Heart left ventricle (tissue), 13 donors: ENCODE measurements around the gene EHMT1.

Experiments
- POLR2A ChIP-seq, 2 donors: fragments of 450-650 bp; IDR thresholded peaks; one replicate each; pipeline ENCODE4 v1.6.1; 2017; ENCODE audit warnings: antibody characterized with exemption in 2 of 2, mild to moderate bottlenecking in 2 of 2, moderate library complexity in 2 of 2
- TF ChIP-seq, protein P1 (sequence below), 12 donors: fragments of 200-600 bp; sonication (generic) in 4 of 12; IDR thresholded peaks; one replicate each; pipeline versions ENCODE4 v1.5.0 to v1.8.0; 2018 to 2022; ENCODE audit warnings: antibody characterized with exemption in 12 of 12, mild to moderate bottlenecking in 5 of 12
- donor health status: ischemic (EF 13 %, LVEDD 7.1; RV severe dilation, severe dysfunction).
- donor health status: DM: no; HTN: yes; CAD: no.
- donor health status: DM: no; HTN: no; CAD: no.
- donor health status: ischemic (EF 25% LVEDD 6.9; RV normal size, moderate dysfunction).
- donor health status: ischemic (EF 25% LVEDD 5.7; RV mildly dilated, moderate dysfunction).
- donor health status: ischemic (EF 35%, LVEDD 5.7; RV mildly dilated, moderate dysfunction).
- donor health status: nonischemic (EF 11% LVEDD 7.7; RV severe dilation, severe dysfunction).
- donor health status: DM: yes; HTN: yes; CAD: no.
- donor health status: PGD.
- donor health status: ischemic (EF 29% LVEDD 5.4; RV normal size, mild dysfunction).
- donor health status: nonischemic (EF 23%, LVEDD 6.1; RV moderate dilation, normal function).

DNA sequence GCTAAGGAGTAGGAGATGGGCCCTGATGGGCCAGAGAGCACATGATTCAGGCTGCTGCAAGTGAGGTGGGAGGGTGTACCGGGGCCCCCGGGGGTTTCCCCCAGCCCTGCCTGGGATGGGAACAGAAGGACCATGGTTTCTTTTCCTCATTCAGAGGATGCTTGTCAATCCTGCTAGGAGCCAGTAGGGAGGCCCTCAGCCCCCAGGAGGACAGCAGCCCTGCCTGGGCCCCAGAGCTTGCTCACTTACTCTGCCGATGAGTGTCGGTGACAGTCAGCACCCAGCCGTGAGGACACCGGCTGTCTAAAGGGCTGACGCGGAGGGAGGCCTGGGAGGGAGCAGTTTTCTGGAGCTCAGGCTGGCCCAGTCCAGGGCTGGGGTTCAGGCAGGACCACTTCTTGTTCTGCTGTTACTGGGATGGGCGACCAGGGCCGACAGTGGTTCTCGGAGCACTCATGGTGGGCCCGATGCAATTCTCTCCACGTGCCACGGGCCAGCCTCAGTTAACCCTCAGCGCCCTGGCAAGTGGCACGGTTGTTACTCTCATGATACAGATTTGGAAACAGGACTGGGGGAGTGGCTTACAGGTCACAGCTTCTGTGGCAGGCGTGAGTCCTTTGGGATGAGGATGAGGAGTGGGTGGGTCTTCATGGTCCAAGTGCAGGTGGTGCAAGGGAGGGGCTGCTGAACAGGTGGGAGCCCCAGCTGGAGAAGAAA is 11.5 kb upstream of the EHMT1 start:
- TF ChIP-seq, protein P1, sequence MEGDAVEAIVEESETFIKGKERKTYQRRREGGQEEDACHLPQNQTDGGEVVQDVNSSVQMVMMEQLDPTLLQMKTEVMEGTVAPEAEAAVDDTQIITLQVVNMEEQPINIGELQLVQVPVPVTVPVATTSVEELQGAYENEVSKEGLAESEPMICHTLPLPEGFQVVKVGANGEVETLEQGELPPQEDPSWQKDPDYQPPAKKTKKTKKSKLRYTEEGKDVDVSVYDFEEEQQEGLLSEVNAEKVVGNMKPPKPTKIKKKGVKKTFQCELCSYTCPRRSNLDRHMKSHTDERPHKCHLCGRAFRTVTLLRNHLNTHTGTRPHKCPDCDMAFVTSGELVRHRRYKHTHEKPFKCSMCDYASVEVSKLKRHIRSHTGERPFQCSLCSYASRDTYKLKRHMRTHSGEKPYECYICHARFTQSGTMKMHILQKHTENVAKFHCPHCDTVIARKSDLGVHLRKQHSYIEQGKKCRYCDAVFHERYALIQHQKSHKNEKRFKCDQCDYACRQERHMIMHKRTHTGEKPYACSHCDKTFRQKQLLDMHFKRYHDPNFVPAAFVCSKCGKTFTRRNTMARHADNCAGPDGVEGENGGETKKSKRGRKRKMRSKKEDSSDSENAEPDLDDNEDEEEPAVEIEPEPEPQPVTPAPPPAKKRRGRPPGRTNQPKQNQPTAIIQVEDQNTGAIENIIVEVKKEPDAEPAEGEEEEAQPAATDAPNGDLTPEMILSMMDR (IDR thresholded peaks at IDR 0.05), result no peak
- TF ChIP-seq POLR2A (IDR thresholded peaks at IDR 0.05), result no peak
